ENCODE measurements around the gene ITSN1. TPM values are rescaled to one million over a fixed set of nuclear protein-coding genes. Genes with fewer than 3 reads are reported as not detected.

Gene ITSN1
- total and polyA plus RNA-seq, 2 of the 13 experiments (the other 11 are each of a cell fraction or from before 2014, with no cell fraction given) = 26.1 to 33.8 TPM

DNA sequence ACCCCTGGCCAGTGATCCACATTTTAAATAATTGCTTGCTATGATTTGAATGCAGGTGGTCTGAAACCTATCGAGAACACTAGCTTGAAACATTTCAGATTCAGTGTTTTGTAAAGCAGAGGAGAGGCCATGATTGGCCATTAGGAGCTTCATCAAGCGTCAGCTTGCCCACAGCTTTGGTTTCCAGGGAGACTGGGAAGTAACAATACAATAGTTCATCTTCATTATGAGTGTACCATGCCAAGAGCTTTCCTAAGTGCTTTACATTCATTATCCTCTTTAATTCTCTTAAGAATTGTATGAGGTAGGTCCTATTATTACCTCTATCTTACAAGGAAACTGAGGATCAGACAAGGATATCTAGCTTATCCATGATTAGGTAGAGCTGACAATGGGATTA is 301.0 kb downstream of the ITSN1 start:
- no peak overlapping the region for H3K4me3 ChIP-seq (replicated peaks in 1 of 3; ENCODE audit: insufficient read depth in 1 of 3, low read depth in 2 of 3, low read length in 3 of 3)
- no peak for ATAC-seq
- no peak overlapping the region for H3K9ac ChIP-seq (ENCODE audit: insufficient read depth, low read depth, low read length)
- peaks cover 25% of the 10 kb centered on the region for H3K4me1 ChIP-seq (ENCODE audit: insufficient read depth, low read length)
- H3K27ac ChIP-seq (ENCODE audit: extremely low read length, insufficient read depth, low read length) = no peak overlapping the region
- no peaks in the 10 kb centered on the region for H3K36me3 ChIP-seq (replicated peaks in 1 of 2; ENCODE audit: control insufficient read depth in 1 of 2, insufficient read depth in 2 of 2, low read length in 2 of 2)
- 86% methylated on average over 1 of the region's 2 CpGs for WGBS (ENCODE audit: low lambda C conversion rate)
- in situ Hi-C loops (cut with HindIII; ENCODE audit: extremely low pct_ligation_motif_present, low pct_unique_long_range_greater_than_20kb) (no loop called here), intact Hi-C loops (cut with micrococcal nuclease; ENCODE audit: unreplicated experiment) (no loop called here)
- no peak overlapping the region for H3K4me2 ChIP-seq (ENCODE audit: low read depth, low read length)
- H3K27me3 ChIP-seq (ENCODE audit: control insufficient read depth in 1 of 2, insufficient read depth in 2 of 2, low read length in 2 of 2) = no peaks in the 10 kb centered on the region
- TF ChIP-seq SP1 (IDR thresholded peaks at IDR 0.05) (no peak), SP1 (CRISPR knock-in tag; IDR thresholded peaks at IDR 0.05) (no peak), CREM (IDR thresholded peaks at IDR 0.05) (no peak), CREM (CRISPR knock-in tag; IDR thresholded peaks at IDR 0.05) (no peak), ZNF143 (CRISPR knock-in tag; IDR thresholded peaks at IDR 0.05) (no peak), KLF12 (CRISPR knock-in tag; IDR thresholded peaks at IDR 0.05; ENCODE audit: borderline replicate concordance) (no peak), ZIK1 (CRISPR knock-in tag; IDR thresholded peaks at IDR 0.05; ENCODE audit: borderline replicate concordance, low read depth) (no peak), ZNF784 (CRISPR knock-in tag; IDR thresholded peaks at IDR 0.05; ENCODE audit: borderline replicate concordance) (no peak), RBFOX2 (IDR thresholded peaks at IDR 0.05; ENCODE audit: low read depth, low read length) (no peak), KDM5A (IDR thresholded peaks at IDR 0.05; ENCODE audit: borderline replicate concordance, low read length) (no peak), ZNF329 (CRISPR knock-in tag; IDR thresholded peaks at IDR 0.05; ENCODE audit: low read depth) (no peak), ZNF451 (CRISPR knock-in tag; IDR thresholded peaks at IDR 0.05) (no peak), GABPA (IDR thresholded peaks at IDR 0.05; ENCODE audit: low read depth, low read length) (no peak), GABPA (CRISPR knock-in tag; IDR thresholded peaks at IDR 0.05; ENCODE audit: low read depth) (no peak), PAF1 (CRISPR knock-in tag; IDR thresholded peaks at IDR 0.05) (no peak)
- TF ChIP-seq, protein P1, sequence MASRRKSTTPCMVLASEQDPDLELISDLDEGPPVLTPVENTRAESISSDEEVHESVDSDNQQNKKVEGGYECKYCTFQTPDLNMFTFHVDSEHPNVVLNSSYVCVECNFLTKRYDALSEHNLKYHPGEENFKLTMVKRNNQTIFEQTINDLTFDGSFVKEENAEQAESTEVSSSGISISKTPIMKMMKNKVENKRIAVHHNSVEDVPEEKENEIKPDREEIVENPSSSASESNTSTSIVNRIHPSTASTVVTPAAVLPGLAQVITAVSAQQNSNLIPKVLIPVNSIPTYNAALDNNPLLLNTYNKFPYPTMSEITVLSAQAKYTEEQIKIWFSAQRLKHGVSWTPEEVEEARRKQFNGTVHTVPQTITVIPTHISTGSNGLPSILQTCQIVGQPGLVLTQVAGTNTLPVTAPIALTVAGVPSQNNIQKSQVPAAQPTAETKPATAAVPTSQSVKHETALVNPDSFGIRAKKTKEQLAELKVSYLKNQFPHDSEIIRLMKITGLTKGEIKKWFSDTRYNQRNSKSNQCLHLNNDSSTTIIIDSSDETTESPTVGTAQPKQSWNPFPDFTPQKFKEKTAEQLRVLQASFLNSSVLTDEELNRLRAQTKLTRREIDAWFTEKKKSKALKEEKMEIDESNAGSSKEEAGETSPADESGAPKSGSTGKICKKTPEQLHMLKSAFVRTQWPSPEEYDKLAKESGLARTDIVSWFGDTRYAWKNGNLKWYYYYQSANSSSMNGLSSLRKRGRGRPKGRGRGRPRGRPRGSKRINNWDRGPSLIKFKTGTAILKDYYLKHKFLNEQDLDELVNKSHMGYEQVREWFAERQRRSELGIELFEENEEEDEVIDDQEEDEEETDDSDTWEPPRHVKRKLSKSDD (CRISPR knock-in tag; IDR thresholded peaks at IDR 0.05; ENCODE audit: low read depth) = no peak
- TF ChIP-seq, protein P2, sequence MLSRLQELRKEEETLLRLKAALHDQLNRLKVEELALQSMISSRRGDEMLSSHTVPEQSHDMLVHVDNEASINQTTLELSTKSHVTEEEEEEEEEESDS (CRISPR knock-in tag; IDR thresholded peaks at IDR 0.05; ENCODE audit: borderline replicate concordance) = no peak
- TF ChIP-seq, protein P3, sequence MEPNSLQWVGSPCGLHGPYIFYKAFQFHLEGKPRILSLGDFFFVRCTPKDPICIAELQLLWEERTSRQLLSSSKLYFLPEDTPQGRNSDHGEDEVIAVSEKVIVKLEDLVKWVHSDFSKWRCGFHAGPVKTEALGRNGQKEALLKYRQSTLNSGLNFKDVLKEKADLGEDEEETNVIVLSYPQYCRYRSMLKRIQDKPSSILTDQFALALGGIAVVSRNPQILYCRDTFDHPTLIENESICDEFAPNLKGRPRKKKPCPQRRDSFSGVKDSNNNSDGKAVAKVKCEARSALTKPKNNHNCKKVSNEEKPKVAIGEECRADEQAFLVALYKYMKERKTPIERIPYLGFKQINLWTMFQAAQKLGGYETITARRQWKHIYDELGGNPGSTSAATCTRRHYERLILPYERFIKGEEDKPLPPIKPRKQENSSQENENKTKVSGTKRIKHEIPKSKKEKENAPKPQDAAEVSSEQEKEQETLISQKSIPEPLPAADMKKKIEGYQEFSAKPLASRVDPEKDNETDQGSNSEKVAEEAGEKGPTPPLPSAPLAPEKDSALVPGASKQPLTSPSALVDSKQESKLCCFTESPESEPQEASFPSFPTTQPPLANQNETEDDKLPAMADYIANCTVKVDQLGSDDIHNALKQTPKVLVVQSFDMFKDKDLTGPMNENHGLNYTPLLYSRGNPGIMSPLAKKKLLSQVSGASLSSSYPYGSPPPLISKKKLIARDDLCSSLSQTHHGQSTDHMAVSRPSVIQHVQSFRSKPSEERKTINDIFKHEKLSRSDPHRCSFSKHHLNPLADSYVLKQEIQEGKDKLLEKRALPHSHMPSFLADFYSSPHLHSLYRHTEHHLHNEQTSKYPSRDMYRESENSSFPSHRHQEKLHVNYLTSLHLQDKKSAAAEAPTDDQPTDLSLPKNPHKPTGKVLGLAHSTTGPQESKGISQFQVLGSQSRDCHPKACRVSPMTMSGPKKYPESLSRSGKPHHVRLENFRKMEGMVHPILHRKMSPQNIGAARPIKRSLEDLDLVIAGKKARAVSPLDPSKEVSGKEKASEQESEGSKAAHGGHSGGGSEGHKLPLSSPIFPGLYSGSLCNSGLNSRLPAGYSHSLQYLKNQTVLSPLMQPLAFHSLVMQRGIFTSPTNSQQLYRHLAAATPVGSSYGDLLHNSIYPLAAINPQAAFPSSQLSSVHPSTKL (CRISPR knock-in tag; IDR thresholded peaks at IDR 0.05) = no peak
- H3K9me3 ChIP-seq (ENCODE audit: low read length) = no peaks in the 10 kb centered on the region
- BruUV-seq (replicated peaks) = no TSS peak
- no peaks in the 10 kb centered on the region for H4K20me1 ChIP-seq (ENCODE audit: insufficient read depth, low read length)
- CTCF ChIA-PET (ENCODE audit: low intra/inter-chr PET ratio, low total read pairs) = no interaction called here
- H2AFZ ChIP-seq (ENCODE audit: low read length) = no peak overlapping the region
- no peak for FAIRE-seq
- no peaks in the 10 kb centered on the region for H3K79me2 ChIP-seq (ENCODE audit: insufficient read depth, low read length)
- POLR2A ChIA-PET = no interaction called here
- no peak for DNase-seq (ENCODE audit: low spot score)
